WTC11 (cell line): ENCODE data around the gene GRK3. TPM values are rescaled to one million over a fixed set of nuclear protein-coding genes. Genes with fewer than 3 reads are reported as not detected.
"Not testable (repeated sequence)": the region's sequence is repeated elsewhere in the genome, so short reads cannot be mapped to it uniquely, and the experiment has no call there.

Experiments
- ATAC-seq: fragments of 200-7000 bp; cut with Tn5 transposase; 2 replicates; pipeline ENCODE4 v1.10.0; 2021; ENCODE audit warnings: mild to moderate bottlenecking, moderate library complexity
- CTCF ChIA-PET: fragments of 300-600 bp; sonication (Branson Sonifier 250); formaldehyde crosslinking; loops from one replicate; lab custom pipeline; 2021; ENCODE audit warnings: antibody characterized with exemption; lab: Charles Lee
- POLR2A ChIA-PET: fragments of 350-600 bp; sonication (Branson Sonifier 250); formaldehyde crosslinking; loops from one replicate; lab custom pipeline; 2021; ENCODE audit warnings: antibody characterized with exemption; lab: Charles Lee
- DNase-seq: peaks from one replicate; pipeline ENCODE4 v3.0.0; 2021; ENCODE audit warnings: low spot score
- H3K27ac Mint-ChIP-seq: 2 replicates; pipeline ENCODE4 v1.8.0; 2021; ENCODE audit warnings: mixed read lengths
- H3K27me3 Mint-ChIP-seq: 2 replicates; pipeline ENCODE4 v1.8.0; 2021; ENCODE audit warnings: low read depth, mild to moderate bottlenecking, moderate library complexity, mixed read lengths
- H3K36me3 Mint-ChIP-seq: 2 replicates; pipeline ENCODE4 v1.8.0; 2021; ENCODE audit warnings: mixed read lengths
- H3K4me1 Mint-ChIP-seq: 2 replicates; pipeline ENCODE4 v1.8.0; 2022; ENCODE audit warnings: mixed read lengths
- H3K4me3 Mint-ChIP-seq: 2 replicates; pipeline ENCODE4 v1.8.0; 2021; ENCODE audit warnings: mild to moderate bottlenecking, moderate library complexity, mixed read lengths
- H3K9me3 Mint-ChIP-seq: 2 replicates; pipeline ENCODE4 v1.8.0; 2021; ENCODE audit warnings: mixed read lengths
- GTF2I ChIP-seq: fragments of 250-450 bp; sonication (Bioruptor Pico); conservative IDR thresholded peaks from 2 replicates; pipeline ENCODE4 v1.4.0; 2021; ENCODE audit warnings: mild to moderate bottlenecking
- NFYB ChIP-seq: sonication (generic); formaldehyde crosslinking; conservative IDR thresholded peaks from 2 replicates; pipeline ENCODE4 v1.8.0; 2022; ENCODE audit warnings: low read depth, missing genetic modification reagents
- TP53 ChIP-seq: sonication (generic); formaldehyde crosslinking; IDR thresholded peaks from 2 replicates; pipeline ENCODE4 v1.8.1; 2023; ENCODE audit warnings: mild to moderate bottlenecking, missing genetic modification reagents
- ZNF317 ChIP-seq: sonication (generic); formaldehyde crosslinking; IDR thresholded peaks from 2 replicates; pipeline ENCODE4 v1.8.1; 2023; ENCODE audit warnings: low read depth, mild to moderate bottlenecking, moderate library complexity, missing genetic modification reagents, borderline replicate concordance
- ZNF416 ChIP-seq: fragments of 250-450 bp; sonication (Bioruptor Pico); IDR thresholded peaks from 2 replicates; pipeline ENCODE4 v1.9.0; 2021; ENCODE audit warnings: mild to moderate bottlenecking, inconsistent platforms
- total RNA-seq: library from RNA; stranded (reverse); gene quantifications from 3 replicates; pipeline ENCODE4 v1.2.3, GENCODE V29; 2021
- TF ChIP-seq, protein P1 (sequence below): sonication (generic); formaldehyde crosslinking; IDR thresholded peaks from 2 replicates; pipeline ENCODE4 v1.8.1; 2022; ENCODE audit warnings: mild to moderate bottlenecking, missing genetic modification reagents, moderate library complexity, borderline replicate concordance
- TF ChIP-seq, protein P2 (sequence below): sonication (generic); formaldehyde crosslinking; IDR thresholded peaks from 2 replicates; pipeline ENCODE4 v1.8.0; 2022; ENCODE audit warnings: mild to moderate bottlenecking, missing genetic modification reagents
- TF ChIP-seq, protein P3 (sequence below): fragments of 250-450 bp; sonication (Bioruptor Pico); IDR thresholded peaks from 2 replicates; pipeline ENCODE4 v1.9.0; 2021; ENCODE audit warnings: mild to moderate bottlenecking
- TF ChIP-seq, protein P4 (sequence below): sonication (generic); formaldehyde crosslinking; IDR thresholded peaks from 2 replicates; pipeline ENCODE4 v1.8.1; 2023; ENCODE audit warnings: mild to moderate bottlenecking, moderate library complexity, missing genetic modification reagents

The GRK3 gene
- total RNA-seq, 1 experiment from 2014 or later = 27.1 TPM

DNA sequence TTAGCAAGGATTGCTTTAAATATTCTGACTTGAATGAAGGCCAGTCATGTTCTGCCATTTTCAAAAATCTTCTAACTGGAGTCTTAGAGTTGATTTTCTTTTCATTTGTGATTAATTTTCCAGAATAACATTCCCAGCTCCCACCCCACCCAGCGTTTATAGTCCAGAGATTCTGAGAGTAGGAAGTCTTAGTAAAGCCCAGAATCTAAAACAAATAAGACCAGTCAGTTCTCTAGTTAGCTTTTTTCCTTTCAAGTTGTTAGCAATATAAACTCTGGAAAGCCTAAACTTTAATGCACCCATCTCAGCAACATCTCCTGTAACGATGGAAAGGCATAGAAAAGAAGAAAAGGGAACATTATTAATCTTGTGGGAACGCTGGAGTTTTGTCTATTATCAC, 3.3 kb upstream of the GRK3 start:
- ATAC-seq = not testable (repeated sequence)

DNA sequence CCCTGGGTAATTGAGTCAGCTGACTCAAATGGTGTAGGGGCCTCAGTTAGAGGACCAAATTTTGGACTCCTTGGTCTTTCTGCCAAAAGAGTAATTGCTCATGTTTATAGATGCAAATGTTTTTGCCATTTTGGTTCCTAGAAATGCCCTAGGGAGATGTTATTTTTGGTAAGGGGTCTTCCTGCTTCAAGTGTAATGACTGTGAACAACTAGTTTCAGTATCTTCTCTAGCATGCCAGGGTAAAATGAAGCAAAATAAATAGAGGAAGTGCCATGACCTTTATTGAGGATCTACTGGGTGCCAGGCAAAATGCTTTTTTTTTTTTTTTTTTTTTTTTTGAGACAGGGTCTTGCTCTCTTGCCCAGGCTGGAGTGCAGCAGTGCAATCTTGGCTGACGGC, 2.5 kb upstream of the GRK3 start:
- POLR2A ChIA-PET, H3K4me3 Mint-ChIP-seq, H3K27ac Mint-ChIP-seq, DNase-seq, H3K9me3 Mint-ChIP-seq, H3K36me3 Mint-ChIP-seq, ATAC-seq: not testable (repeated sequence)
- CTCF ChIA-PET = interaction anchor here (0.6 kb wide), 1 partner anchor 44 kb away, joined by 4 read pairs; no protein-coding TSS in a partner anchor
- peaks cover 21% of the 10 kb centered on the region for H3K4me1 Mint-ChIP-seq
- H3K27me3 Mint-ChIP-seq = peaks cover 30% of the 10 kb centered on the region

More for the DNA sequence above, 3.3 kb upstream of the GRK3 start:
- peaks cover 15% of the 10 kb centered on the region for H3K4me1 Mint-ChIP-seq
- peaks cover 26% of the 10 kb centered on the region for H3K27me3 Mint-ChIP-seq
- CTCF ChIA-PET, H3K27ac Mint-ChIP-seq, POLR2A ChIA-PET, DNase-seq, H3K36me3 Mint-ChIP-seq, H3K9me3 Mint-ChIP-seq, H3K4me3 Mint-ChIP-seq: not testable (repeated sequence)

DNA sequence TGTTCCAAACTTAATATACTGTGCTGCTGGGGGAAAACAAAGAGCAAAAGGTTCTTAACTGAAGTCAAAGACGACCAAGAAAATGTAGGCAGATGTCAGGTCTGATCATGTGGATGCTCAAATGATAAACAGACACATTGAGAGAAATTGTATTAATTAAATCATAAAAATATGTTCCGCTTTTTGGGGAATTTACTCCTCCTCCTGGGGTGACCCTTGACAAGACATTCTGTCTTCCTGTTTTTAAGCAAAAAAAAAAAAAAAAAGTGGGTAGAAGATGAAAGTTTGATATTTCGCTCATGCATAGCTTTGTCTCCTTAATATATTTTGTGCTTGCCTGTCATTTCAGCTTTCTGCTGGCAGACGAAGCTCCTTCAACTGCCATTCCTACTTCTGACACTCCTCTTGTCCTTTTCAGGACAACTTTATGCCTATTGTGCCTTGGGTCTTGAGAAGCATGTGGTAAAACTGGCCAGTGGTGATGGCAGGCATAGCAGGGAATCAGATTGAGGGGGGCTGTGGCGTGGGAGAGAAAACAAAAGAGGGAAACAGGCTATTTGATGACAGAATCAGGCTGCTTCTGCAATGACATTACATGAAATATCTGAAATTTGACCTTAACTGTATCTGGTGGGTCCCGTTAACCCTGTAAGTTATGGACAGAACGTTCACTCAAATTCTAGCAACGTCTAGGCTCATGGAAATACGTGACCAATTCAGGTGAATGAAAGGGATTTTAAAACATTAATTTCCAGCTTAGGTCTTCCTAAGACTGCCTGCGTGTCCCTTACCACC, 1.3 kb upstream of the GRK3 start:
- ATAC-seq, H3K27ac Mint-ChIP-seq, H3K36me3 Mint-ChIP-seq, POLR2A ChIA-PET, DNase-seq, H3K9me3 Mint-ChIP-seq: not testable (repeated sequence)
- peaks cover 30% of the 10 kb centered on the region for H3K27me3 Mint-ChIP-seq
- peaks cover 33% of the 10 kb centered on the region for H3K4me1 Mint-ChIP-seq
- CTCF ChIA-PET = interaction anchor here (0.8 to 3.4 kb wide), 3 partner anchors 9 to 100 kb away, joined by 3 to 16 read pairs (median 4); no protein-coding TSS in a partner anchor
- peak overlapping the region; percentile 89 for H3K4me3 Mint-ChIP-seq

DNA sequence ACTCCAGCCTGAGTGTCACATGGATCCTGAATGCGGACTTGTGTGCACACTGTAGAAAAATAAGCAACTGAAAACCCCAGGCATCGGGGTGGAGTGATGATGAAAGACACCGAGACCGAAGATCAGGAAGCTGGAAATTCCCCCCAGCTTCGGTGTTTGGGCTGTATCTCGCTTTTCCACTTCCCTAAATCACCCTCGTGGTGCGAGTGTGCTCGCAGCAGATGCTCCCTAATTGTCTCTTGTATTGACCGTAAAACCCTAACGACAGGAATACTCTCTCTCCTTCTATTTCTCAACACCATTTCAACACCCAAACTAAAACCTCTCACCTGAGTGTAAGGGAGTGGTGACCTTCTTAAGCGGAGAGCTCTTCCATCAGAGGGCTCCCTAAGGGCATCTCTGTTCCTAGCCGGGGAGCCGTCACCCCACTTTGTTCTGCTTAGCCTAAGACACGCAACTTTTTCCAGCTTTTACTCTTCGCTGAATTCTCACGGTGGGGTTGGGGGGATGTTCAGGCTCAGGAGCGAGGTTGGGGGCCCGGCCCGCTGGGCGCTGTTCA, 635 bp upstream of the GRK3 start:
- peak; percentile 23 for ATAC-seq
- H3K36me3 Mint-ChIP-seq = no peaks in the 10 kb centered on the region
- TF ChIP-seq ZNF416 (CRISPR knock-in tag) (no peak), NFYB (CRISPR knock-in tag) (no peak)
- TF ChIP-seq, all 79 proteins: peak for 0
- ChIA-PET POLR2A (no interaction called here), CTCF (interaction anchor here (0.8 to 3.4 kb wide), 3 partner anchors 10 to 101 kb away, joined by 3 to 16 read pairs (median 4); no protein-coding TSS in a partner anchor)
- DNase-seq = no peak
- H3K4me1 Mint-ChIP-seq = peaks cover 37% of the 10 kb centered on the region
- H3K4me3 Mint-ChIP-seq = peak overlapping the region; percentile 89
- H3K27me3 Mint-ChIP-seq = peaks cover 30% of the 10 kb centered on the region
- H3K9me3 Mint-ChIP-seq = no peaks in the 10 kb centered on the region
- no peak overlapping the region for H3K27ac Mint-ChIP-seq

DNA sequence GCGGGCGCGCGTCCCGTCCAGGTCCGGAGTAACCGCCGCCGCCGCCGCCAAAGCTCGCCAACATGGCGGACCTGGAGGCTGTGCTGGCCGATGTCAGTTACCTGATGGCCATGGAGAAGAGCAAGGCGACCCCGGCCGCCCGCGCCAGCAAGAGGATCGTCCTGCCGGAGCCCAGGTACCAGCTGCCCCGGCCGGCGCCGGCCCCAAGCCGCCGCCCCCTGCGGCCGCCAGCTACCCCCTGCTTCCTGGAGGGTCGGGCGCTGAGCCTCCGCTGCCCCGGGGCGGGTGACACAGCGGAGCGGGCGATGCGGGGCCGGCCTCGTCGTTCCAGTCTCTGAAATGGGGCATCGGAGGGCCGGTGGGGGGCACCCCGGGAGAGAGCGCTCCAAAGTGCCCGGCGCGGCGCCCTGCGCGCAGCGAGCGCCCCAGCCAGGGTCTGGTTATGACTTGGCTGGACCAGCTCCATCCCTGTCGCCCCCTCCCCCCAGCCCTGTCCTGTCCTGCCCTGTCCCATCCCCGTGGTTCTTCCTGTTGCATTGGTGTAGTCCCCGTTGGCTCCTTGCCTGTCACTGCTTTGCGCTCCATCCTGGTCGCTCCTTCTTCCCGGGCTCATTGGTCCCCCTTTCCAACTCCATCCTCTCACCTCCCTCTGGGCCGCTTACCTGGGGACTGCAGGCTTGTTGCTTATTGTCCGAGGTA, 653 bp downstream of the GRK3 start:
- Mint-ChIP-seq H3K4me1 (peaks cover 48% of the 10 kb centered on the region), H3K4me3 (peak overlapping the region; percentile 95), H3K27me3 (peaks cover 30% of the 10 kb centered on the region), H3K36me3 (no peaks in the 10 kb centered on the region), H3K9me3 (no peaks in the 10 kb centered on the region)
- ChIA-PET CTCF (interaction anchor here (0.5 to 3.4 kb wide), 3 partner anchors 21 to 208 kb away, joined by 3 to 16 read pairs (median 4); no protein-coding TSS in a partner anchor), POLR2A (no interaction called here)
- ATAC-seq = peak; percentile 71
- peak; percentile 61 for DNase-seq
- TF ChIP-seq TP53 (no peak), GTF2I (peak; percentile 85), ZNF317 (CRISPR knock-in tag) (no peak)
- TF ChIP-seq, protein P1, sequence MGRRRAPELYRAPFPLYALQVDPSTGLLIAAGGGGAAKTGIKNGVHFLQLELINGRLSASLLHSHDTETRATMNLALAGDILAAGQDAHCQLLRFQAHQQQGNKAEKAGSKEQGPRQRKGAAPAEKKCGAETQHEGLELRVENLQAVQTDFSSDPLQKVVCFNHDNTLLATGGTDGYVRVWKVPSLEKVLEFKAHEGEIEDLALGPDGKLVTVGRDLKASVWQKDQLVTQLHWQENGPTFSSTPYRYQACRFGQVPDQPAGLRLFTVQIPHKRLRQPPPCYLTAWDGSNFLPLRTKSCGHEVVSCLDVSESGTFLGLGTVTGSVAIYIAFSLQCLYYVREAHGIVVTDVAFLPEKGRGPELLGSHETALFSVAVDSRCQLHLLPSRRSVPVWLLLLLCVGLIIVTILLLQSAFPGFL = no peak
- TF ChIP-seq, protein P2, sequence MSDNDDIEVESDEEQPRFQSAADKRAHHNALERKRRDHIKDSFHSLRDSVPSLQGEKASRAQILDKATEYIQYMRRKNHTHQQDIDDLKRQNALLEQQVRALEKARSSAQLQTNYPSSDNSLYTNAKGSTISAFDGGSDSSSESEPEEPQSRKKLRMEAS = peak; percentile 43; the same call in 1 of the 2 replicates
- TF ChIP-seq, protein P3, sequence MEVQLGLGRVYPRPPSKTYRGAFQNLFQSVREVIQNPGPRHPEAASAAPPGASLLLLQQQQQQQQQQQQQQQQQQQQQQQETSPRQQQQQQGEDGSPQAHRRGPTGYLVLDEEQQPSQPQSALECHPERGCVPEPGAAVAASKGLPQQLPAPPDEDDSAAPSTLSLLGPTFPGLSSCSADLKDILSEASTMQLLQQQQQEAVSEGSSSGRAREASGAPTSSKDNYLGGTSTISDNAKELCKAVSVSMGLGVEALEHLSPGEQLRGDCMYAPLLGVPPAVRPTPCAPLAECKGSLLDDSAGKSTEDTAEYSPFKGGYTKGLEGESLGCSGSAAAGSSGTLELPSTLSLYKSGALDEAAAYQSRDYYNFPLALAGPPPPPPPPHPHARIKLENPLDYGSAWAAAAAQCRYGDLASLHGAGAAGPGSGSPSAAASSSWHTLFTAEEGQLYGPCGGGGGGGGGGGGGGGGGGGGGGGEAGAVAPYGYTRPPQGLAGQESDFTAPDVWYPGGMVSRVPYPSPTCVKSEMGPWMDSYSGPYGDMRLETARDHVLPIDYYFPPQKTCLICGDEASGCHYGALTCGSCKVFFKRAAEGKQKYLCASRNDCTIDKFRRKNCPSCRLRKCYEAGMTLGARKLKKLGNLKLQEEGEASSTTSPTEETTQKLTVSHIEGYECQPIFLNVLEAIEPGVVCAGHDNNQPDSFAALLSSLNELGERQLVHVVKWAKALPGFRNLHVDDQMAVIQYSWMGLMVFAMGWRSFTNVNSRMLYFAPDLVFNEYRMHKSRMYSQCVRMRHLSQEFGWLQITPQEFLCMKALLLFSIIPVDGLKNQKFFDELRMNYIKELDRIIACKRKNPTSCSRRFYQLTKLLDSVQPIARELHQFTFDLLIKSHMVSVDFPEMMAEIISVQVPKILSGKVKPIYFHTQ = no peak
- TF ChIP-seq, protein P4, sequence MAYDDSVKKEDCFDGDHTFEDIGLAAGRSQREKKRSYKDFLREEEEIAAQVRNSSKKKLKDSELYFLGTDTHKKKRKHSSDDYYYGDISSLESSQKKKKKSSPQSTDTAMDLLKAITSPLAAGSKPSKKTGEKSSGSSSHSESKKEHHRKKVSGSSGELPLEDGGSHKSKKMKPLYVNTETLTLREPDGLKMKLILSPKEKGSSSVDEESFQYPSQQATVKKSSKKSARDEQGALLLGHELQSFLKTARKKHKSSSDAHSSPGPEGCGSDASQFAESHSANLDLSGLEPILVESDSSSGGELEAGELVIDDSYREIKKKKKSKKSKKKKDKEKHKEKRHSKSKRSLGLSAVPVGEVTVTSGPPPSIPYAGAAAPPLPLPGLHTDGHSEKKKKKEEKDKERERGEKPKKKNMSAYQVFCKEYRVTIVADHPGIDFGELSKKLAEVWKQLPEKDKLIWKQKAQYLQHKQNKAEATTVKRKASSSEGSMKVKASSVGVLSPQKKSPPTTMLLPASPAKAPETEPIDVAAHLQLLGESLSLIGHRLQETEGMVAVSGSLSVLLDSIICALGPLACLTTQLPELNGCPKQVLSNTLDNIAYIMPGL (CRISPR knock-in tag) = peak; percentile 77; the same call in 1 of the 2 replicates
- TF ChIP-seq, all 79 proteins: peak for 3
- H3K27ac Mint-ChIP-seq = peak overlapping the region; percentile 71; the same call in 1 of the 2 replicates
